CD4-positive, alpha-beta T cell treated with Interferon gamma for 1 hour (primary cell): ENCODE data around the gene ZDHHC14.

ENCODE experiments used
- DNase-seq: peaks from one replicate; pipeline ENCODE4 v3.0.0-alpha.2; 2020

The ZDHHC14 gene

GRCh38 chr6:157634546-157634945 lies 253.6 kb downstream of the ZDHHC14 start:
- no peak for DNase-seq

- no peak for DNase-seq
These were observed 254.6 kb downstream of the ZDHHC14 start for GRCh38 chr6:157635388-157636244.

DNA sequence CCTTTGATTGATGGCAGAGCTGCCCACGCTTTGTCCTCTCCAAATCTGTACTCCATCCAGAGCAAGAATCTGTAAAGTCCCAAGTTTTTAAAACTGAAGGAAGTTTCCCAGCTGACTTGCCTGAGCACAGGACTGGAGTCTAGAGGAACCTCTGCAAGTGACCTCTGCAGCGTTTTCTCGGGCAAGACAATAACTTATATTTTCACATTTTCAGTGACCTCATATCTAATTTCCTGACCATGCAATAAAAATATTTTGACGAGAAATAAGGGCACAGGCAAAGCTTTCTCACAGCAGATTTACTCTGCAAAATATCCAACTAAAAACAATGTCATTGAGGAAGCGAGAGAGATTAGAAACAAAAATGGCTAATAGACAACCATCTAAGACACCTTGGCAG lies 256.5 kb downstream of the ZDHHC14 start:
- no peak for DNase-seq

DNA sequence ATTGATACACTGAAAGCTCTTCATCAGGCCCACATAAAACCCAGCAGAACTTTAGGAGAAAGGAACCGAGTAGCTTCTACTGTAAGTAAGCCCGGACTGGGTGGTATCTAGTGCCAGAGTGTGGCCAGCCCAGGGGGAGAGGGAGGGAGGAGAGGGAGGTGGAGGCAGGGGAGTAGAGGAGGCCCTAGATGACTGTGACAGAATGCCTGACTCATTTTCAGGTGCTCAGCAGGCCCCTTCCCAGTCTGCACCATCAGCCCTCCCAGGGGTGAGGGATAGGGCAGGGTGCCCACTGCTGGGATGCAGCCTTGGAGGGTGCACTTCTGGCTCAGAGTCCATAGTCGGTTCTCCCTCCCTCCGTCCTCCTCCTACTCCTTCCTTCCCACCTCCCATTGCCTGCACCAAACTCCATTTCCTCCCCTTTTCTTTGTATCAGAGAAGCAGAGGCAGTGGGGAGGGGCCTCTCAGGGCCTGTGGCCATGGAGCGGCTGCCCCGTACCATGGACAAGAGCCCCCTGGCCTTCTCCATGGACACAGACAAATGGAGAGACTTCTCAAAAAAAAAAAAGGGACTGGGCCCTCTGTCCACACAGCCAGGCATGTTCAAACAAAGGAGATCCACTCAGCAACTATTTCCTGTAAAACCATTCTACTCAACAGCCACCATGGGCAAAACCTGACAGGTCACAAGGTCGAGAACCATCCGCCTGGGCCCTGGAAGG lies 257.1 kb downstream of the ZDHHC14 start:
- no peak for DNase-seq

GRCh38 chr6:157638779-157639178 lies 257.8 kb downstream of the ZDHHC14 start:
- DNase-seq: no peak

DNA sequence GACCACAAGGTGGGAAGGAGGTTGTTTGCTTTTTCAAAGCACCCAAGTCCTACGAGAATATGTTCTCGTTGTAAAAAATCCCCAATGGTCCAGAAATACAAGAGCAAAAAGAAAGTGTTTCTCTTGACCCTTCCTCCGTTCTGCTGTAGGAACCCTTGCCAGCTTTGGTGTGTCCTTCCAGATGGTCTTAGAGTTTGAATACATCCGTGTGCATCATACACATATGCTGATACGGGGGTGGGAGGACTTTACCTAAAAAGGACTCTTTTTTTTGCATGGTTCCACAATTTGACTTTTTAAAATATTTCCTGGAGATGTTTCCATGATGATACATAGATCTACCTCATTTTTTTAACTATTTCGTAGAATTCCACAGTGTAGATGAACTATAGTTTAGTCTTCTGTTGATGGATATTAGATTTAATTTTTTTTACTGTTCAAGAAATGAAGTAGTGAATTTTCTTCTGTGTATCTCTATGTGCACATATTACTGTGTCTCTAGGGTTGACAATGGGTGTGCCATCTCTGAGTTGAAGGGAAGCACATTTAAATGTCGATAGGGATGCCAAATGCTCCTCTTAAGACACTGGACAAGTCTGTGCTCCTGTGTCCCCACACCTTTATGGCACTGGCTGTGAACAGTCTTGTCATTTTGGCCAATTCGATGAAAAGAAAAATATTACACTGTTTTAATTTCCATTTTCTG lies 259.9 kb downstream of the ZDHHC14 start:
- DNase-seq: no peak

- no peak for DNase-seq
These were observed 260.8 kb downstream of the ZDHHC14 start for GRCh38 chr6:157641837-157642236.

GRCh38 chr6:157642736-157643135 lies 261.7 kb downstream of the ZDHHC14 start:
- no peak for DNase-seq

DNA sequence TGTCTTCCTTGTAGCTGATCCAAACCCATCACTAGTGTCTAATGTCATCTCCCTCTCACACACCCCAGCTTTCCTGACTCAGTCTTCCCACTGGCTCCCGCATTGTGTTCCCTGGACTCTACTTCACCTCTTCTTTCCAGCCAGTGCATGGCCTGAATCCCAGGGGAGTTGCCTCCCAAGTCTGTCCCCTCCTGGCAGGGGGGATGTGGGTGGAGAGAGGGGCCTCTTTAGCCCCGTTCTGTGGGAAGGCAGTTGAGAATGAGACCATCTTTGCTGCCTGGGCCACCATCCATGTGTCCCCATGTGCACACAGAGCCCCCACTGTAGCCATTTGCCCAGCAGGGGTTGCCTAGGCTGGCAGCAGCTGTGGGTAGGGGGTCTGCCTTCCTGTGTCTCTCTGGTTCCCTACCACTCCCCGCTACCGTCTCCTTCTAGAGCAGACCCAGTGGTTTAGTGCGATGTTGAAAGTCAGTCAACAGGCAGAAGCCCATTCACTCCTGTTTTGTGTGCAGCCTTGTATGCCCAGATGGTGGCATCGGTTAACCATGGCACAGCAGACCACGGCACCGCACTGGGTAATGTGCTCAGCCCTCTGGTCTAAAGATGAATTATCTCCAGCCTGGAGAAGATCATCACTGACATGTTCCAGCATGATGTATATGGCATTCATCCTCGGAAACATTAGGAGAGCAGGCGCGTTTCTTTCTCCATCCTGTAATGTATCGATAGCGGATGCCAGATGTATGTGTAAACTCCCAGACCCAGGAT lies 263.2 kb downstream of the ZDHHC14 start:
- DNase-seq: no peak

DNA sequence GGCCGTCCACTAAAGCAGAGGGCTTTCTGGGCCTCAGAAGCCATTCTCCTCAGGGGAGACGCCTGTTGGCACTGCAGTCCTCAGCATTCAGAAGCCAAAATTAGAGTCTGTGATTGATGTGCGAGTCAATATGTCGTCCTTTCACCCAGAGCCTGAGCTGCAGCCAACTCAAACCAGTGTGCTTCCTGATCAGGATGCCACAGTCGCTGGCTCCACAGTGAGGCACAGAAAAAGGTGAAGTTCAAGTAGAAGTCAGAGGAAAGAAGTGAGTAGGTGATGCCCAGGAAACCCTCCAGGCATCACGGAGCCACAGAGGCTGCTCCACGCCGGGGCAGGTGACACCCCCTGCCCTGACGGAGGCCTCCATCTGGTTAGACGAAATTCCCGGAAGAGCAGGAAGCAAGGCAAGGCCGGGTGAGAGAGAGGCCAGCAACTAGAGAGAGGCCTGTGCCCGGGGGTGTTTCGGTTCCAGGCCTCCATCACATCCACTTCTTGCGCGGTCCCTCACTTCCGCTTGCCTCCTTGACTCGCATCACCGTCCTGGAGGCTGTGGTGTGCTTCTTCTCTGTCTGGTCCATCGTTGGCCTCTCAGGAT lies 264.3 kb downstream of the ZDHHC14 start:
- no peak for DNase-seq

GRCh38 chr6:157646012-157646411 lies 265.0 kb downstream of the ZDHHC14 start:
- DNase-seq: no peak

DNA sequence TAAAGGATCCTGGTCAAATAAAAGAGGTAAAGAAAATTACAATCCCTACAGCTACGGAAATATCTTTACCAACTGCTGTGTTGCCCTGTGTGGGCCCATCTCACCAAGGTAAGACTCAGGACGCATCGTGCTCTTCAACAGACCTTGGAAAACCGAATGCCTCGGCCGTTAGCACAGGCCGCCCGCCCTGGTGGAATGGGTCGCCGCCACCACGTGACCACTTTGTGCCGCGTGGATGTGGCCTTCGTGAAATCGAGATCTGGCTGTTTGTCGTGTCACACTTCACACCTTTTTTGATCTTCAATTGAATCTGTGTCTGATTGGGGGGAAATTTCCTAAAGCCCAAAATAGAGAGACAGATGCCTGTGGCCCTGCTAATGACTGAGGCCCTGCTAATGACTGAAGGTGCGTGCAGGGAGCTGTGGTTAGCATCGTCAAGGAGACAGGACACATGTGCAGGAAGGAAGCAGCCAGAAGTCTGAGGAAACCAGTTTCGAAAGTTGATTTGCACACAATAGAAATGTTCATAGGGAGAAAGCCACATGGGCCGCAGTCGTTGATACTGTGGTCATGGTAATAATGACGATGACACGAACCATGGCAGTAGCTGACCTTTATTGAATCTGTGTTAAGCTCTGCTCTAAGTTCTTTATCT lies 266.4 kb downstream of the ZDHHC14 start:
- no peak for DNase-seq

GRCh38 chr6:157648561-157648960 lies 267.6 kb downstream of the ZDHHC14 start:
- DNase-seq: no peak

- DNase-seq: no peak
These were observed 268.6 kb downstream of the ZDHHC14 start for GRCh38 chr6:157649311-157650260.

GRCh38 chr6:157650261-157650640 lies 269.3 kb downstream of the ZDHHC14 start:
- DNase-seq: no peak

DNA sequence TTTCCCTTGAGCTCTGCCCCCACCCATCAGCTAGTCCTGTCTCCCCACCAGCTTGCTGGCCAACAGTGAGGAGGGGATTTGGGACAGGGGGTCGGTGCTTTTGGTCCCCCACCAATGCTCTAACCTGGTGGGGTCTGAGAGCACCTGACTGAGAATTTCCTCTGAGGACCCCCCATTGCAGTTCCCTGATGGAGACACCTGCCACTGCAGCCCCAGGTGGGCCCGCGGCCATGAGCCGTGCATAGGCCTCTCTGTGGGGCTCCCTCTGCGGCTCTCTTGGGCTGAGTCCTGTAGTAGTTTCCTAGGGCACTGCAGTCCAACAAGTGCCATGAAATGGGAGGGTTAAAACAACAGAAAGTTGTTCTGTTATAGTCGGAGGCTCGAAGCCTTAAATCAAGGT lies 269.8 kb downstream of the ZDHHC14 start:
- DNase-seq: no peak

DNA sequence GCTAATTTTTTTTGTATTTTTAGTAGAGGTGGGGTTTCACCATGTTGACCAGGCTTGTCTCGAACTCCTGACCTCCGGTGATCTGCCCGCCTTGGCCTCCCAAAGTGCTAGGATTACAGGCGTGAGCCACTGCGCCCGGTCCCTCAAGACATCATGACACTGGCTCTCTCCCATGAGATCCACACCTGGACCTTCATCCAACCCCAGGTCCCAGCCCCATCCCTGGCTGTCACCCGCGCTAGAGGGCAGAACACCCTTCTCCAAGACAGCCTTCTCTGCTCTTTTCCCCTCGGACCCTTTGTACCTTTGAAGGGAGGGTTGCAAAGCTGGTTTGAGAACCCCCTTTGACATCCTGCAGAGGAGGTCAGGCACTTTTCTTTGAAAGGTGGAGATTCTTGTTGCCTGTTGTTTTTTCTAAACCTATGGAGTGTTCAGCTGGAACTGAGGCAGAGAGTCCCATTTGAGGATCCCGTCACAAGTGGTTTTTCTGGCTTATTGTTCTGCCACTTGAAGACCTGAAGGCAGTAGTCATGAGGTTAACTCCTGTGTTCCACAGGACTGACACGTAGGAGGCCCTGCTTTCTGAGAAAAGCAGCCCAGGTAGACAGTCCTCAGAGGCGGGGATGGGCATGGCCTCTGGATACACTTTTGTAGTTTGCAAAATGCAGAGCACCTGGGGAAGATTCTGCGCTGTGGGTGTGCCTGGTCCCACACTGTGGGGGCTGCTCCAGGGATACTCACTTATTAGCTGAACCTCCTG lies 270.9 kb downstream of the ZDHHC14 start:
- DNase-seq: no peak

DNA sequence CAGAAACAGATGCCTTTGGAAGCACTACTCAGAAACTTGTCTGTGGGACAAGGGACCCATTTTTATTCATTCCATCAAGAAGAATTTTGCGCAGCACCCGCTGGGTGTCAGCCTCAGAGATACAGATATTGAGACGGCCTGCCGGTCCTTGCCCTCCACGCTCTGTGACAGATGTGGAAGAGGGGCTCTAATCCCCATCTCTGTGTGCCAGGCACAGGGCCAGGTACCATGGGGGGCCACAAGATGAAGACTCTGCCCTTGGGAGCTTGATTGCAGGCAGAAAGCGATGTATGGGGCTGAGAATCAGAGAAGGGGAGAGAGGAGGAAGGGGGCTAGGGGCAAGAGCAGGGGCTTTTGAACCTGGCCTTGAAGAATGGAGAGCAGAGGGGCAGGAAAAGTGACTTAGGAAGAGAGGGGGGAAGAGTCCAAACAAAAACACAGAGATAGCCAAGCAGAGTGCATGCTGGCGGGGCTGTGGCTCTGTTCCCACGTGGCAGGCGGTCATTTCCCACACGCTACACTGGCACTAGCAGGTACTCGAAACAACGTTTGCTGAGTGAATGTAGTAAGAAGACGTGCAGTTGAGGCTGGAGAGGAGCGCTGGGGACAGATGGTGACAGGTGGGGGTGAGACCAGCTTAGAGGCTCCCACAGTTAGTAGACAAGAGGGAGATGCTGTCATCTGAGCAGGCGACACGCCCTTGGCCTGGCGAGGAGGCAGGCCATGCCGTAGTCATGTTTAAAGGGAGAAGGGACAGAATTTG lies 271.8 kb downstream of the ZDHHC14 start:
- no peak for DNase-seq

GRCh38 chr6:157653521-157653920 lies 272.5 kb downstream of the ZDHHC14 start:
- DNase-seq: no peak
